ENCODE data around the gene PIK3CB.
"Not testable (repeated sequence)": the region's sequence is repeated elsewhere in the genome, so short reads cannot be mapped to it uniquely, and the experiment has no call there.

Gene PIK3CB

DNA sequence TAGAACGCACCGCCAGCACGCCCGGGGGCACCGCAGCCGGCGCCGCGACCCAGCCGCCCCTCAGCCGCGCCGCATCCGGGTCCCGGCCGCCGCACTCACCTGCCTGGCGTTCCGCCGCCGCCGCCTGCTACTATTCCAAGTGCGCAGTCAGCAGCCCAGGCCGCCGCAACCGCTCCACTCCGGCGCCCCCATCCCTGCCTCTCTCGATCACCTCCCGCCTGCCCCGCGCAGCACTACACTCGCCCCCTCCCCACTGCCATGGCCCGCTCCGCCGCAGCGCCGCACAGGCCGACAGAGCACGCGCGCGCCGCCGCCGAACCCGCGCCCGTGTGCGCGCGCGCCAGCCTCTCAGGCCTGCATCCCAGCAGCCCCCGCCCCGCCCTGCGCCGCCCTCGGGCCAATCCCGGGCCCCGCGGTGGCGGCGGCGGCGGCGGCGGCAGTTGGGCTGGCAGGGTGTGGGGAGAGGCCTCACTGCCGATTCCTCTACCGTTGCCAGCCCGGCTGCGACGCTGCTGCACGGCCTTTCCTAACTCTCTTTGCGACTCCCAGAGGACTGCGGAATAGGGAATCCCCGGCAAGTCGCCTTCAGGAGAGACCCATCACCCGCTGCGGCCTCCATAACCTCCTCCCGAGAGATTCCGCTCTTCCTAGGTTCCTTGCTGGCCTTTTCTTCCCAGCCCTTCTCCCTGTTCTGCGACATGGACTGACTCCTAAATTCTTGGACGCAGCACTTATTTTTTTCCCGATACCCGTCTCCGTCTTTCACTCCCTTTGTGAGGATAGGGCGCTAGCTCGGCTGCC is at the start of gene PIK3CB:
TSS of gene PIK3CB (minus strand) at position 333 of the 801 bp plus-strand sequence. CDS start 75,585 bp downstream, outside the sequence.
- DNase-seq, result peak; percentile 78

DNA sequence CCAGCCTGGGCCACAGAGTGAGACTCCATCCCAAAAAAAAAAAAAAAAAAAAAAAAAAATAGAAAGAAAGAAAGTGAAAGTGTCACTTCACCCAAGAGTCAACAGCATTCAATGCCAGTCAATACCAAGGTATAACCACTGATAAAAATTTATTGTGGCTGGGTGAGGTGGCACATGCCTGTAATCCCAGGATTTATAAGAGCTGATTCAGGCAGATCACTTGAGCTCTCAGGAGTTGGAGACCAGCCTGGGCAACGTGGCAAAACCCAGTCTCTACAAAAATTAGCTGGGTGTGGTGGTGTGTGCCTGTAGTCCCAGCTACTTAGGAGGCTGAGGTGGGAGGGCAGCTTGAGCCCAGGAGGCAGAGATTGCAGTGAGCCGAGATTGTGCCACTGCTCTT is 46.5 kb upstream of the PIK3CB start:
- DNase-seq, result no peak

DNA sequence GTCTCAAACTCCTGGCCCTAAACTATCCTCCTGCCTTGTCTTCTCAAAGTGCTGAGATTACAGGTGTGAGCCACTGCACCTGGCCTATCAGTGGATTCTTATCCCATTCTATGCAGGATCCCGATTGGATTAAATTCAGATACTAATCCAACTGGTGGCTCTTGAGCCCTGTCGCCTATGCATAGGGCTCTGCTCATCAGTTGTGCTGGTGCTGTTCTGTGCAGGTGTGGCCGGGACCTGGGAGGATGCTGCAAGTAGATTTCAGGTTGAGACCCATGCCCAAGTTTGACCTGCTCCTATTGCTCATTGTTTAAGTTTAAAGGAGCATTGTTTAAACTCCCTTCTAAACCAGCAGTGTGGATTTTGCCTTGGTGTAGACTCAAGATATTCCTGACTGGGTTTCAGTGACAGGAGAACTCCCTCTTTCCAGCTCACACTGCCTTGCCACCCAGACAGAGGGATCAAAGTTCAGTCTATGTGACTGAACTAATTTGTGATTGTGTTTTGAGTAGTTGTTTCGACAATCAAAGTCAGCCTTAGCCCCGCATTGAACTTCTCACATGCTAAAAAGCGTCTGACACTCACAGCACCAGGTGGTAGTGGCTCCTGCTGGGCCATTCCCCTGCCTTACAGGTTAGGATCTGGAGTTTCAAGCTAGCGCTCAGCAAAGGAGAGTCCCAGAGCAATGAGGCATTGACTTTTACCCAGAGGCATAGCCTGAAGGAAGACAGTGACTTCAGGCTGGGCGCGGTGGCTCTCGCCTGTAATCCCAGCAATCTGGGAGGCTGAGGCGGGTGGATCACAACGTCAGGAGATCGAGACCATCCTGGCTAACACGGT is 45.0 kb upstream of the PIK3CB start:
- DNase-seq, result no peak

DNA sequence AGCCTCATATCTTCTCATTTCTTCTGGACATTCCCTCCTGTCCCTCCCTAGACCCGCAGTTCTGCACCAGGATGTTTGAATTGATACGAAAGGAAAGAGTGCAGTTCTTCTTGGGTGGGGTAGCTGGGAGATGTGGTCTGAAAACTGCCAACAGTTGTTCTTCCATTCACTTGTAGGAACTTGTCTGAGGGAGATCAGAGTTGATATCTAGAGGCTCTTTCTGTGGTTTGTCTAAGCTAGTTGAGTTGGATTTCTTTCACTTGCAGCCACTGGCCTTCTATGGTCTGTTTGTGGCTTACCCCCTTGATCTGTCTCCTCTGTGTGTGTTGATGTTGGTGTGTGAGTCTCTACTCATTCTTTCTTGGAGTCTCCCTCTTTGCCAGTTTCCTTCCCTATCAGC is 42.5 kb upstream of the PIK3CB start:
- DNase-seq, result no peak

DNA sequence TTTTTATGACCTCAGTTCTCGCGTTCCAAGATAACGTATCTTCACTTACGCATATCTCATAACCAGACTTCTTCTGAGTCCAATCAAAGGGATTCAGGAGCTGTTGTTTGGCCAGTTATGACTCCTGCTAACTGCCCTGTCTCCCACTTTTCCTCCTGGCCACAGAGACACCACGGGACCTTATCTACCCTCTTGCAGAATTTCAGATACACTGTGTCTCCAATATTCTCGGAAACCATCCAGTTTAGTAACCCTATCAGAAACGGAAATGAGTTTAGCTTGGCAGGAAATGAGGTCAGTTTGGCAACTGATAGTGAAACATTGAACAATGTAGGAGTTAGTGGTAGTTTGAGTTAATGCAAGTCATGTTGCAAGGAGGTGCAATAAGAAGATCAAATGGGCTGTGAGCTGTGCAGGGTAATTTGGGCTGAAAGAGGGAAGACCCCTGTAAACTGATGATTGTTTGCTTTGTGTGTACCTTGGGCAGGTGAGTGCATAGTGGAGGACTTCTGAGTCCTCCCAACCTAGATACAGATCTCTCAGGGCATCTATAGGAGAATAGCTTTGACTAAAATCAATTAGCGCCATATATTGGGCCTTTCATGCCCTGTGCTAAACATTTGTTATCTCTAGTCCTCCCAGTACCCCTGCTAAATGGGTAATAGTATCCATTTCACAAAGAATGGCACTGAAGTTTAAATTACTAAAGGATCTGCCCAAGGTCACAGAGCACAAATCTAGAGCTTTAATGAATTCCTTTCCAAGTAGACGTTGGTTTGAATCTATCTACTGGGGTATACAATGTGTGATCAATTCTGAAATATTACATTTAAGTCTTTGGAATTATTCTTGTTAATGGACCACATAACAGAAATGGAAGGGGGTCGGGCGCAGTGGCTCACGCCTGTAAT is 41.3 kb upstream of the PIK3CB start:
- DNase-seq, result no peak

DNA sequence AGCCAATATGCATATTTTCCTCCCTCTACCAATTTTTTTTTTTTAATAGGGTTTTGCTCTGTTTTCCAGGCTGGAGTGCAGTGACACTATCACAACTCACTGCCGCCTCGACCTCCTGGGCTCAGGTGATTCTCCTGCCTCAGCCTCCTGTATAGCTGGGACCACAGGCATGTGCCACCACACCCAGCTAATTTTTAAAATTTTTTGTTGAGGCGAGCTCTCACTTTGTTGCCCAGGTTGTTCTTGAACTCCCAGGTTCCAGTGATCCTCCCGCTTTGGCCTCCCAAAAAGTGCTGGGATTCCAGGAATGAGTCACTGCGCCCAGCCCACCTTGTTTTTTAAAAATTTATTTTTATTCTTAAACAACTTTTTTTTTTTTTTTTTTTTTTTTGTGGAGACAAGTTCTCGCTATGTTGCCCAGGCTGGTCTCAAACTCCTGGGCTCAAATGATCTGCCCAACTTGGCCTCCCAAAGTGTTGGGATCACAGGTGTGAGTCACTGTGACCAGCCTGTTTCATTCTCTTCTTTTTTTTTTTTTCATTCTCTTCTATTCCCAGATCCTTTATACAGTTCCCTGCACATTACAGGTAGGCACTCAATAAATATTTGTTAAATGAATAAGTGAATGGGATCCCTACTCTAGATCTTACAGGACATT is 40.5 kb upstream of the PIK3CB start:
- no peak for DNase-seq

DNA sequence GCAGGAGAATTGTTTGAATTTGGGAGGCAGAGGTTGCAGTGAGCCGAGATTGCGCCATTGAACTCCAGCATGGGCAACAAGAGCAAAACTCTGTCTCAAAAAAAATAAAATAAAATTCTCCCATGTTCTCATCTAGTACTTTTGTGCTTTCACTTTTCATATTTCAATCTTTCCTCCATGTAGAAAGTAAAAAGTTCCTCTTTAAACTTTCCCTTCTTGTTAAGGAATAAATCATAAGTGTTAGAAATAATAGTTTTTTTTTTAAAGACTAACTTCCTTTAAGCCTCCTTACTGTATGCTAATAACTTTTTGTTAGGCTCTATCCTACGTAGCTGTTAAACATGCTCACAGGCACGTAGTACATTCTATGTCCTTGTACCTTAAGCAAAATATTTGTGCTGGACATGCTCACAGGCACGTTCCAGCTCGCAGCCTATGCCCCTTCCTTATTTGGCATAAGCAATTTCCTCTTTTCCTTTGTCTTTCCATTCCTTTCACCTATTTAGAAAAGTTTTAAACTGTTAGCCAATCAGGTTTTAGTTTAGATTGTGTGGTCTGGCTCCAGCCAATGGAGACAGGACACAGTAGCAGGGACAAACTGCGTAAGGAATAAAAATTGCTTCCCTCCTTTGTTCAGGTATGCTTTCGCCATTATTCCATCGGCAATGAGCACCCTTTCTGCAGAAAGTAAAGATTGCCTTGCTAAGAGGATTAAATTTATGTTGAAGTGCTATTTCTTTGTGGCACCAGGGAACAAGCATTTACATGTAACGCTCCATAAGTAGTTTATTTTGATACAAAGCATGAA is 38.9 kb upstream of the PIK3CB start:
- no peak for DNase-seq

DNA sequence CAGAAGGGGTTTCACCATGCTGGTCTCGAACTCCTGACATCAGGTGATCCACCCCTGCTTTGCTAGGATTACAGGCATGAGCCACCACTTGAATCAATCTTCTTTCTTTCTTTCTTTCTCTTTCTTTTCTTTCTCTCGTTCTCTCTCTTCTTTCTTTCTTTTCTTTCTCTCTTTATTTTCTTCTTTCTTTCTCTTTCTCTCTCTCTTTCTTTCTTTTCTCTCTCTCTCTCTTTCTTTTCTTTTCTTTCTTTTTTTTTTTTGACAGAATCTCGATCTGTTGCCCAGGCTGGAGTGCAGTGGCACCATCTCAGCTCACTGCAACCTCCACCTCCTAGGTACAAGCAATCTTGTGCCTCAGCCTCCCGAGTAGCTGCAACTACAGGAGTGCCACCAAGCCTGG is 37.9 kb upstream of the PIK3CB start:
- no peak for DNase-seq

DNA sequence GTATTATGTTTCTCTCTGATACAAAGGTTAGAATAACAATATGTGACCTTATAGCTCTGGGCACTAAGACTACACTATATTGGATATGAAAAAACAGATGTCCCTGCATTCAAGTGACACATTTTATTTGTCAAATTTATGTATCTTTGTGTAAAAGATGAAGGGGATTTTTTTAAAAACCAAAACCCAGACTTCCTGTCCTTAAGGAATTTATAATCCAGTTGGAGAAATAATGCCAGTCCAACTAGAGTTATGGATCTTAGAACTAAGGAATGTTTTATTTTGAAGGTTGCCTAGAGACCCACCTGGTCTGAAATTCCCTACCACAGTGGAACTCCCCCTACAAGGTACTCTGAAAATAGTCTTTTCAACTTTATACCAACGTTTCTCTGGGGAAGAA is 33.3 kb upstream of the PIK3CB start:
- peak; percentile 29 for DNase-seq

DNA sequence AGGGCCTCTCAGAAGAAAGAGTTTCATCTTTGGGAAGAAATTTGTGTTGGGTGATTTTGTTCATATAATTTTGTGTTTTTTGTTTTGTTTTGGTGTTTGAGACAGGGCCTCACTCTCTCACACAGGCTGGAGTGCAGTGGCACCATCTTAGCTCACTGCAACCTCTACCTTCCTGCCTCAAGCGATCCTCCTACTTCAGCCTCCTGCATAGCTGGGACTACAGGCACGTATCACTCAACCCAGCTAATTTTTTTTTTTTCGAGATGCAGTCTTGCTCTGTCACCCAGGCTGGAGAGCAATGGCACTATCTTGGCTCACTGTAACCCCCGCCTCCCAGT is 29.0 kb upstream of the PIK3CB start:
- DNase-seq, result no peak

DNA sequence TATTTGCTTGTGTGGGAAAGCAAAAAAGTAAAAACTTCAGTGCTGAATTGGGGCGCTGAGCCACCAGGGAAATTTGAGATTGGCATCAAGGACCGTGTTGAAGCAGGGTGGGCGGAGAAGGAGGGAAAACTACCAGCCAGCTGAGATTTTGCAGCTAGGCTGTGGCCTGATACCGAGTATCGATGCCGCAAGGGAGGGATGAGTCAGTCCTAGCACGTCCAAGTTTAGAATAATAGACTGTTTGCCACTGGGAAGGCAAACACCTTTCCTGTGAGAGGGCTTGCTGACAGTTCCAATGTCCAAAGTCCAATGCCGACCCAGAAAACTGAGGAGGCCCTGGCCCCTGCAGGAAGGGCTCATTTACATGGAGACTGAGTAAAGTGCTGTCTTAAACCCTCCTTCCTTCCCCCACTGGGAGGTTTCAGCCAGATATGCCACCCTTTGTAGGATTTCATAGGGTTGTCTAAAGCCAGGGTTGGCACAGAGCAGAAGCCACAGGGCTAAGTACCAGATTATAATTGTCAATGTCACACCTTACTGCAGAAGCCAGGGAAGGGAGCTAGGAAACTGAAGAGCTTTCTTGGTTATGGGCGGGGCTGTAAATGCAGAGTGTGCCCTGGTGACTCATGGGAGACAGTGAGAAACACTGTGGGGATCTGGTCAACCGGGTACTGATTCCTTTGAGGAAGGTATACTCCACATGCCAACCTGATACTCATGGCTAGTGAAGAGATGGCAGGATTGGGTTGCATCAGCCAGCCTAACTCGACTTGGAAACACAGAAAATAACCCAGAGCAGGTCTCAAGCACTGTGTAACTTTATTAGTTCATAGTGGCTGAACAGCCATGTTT is 28.4 kb upstream of the PIK3CB start:
- peak; percentile 38 for DNase-seq

DNA sequence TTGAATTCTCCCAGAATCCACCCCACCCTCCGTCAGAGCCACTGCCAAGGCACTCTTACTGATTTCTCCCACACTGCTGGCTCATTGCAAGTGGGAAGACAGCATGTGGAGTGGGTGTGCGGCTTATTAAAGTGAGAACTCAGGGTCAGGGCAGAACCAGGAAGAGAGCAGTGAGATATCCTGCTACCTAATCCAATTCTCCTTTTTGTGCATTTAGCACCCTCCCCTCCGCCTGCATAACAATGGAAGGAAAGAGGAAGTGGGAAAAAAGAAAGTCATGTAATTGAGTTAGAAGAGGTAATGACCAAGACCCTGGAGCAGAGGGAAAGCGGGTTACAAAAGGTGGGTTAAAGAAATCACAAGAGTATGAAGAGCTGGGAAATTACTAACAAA is 27.8 kb upstream of the PIK3CB start:
- no peak for DNase-seq

DNA sequence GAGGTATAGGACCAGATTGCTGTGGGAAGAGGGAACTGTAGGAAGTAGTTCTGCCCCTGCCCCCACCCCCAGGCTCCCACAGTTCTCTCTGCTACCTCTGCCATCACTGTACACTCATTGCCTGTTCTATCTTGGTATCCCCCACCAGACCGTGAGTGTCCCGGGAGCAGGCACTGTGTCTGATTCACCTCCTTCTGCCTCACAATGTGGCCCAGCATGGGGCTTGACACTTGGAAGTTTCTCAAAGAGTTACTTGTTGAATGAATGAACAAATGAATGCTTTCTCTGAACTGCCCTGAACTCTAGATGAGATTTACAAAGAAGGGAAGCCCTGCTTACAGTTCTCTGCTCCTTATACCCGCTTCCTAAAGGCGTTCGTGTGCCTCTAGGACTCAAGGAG is 27.1 kb upstream of the PIK3CB start:
- no peak for DNase-seq

DNA sequence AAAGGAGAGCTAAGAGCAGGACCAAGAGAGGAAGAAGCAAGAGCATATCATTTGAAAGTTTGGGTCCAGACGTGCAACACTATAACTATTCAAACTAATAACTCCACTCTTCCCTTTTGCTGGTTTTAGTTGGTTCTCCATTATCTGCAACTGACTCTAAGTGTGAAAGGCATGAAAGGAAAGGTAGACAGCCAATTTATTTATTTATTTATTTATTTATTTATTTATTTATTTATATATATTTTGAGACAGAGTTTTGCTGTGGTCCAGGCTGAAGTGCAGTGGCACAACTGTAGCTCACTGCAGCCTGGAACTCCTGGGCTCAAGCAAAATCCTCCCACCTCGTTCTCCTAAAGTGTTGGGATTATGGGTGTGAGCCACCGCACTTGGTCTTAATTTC is 22.1 kb upstream of the PIK3CB start:
- no peak for DNase-seq

DNA sequence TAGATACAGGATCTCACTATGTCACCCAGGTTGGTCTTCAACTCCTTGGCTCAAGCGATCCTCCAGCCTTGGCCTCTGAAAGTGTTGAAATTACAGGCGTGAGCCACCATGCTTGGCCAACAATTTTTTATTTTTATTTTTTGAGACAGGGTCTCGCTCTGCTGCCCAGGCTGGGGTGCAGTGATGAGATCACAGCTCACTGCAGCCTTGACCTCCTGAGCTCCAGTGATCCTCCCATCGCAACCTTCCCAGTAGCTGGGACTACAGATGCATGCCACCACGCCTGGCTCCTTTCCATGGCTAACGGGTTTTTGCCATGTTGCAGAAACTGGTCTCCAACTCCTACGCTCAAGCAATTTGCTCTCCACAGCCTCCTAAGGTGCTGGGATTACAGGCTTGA is 20.2 kb upstream of the PIK3CB start:
- no peak for DNase-seq

DNA sequence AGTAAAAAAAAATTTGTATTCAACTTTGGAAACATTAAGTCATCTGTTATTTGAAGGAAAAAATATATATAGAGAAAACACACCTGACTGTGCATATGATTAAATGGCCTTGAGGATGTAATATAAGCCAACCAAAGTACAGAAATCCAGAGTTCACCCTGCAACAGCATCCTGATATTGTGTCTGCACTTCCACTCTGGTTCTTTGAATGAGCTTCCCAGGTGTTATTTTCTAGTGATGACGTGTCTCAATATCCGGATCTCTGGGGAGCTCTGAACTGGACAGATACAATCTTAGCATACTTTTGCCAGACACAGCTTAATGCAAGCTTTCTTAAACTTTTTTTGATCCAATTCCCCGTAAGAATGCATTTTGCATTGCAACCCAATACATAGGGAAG is 19.5 kb upstream of the PIK3CB start:
- no peak for DNase-seq

DNA sequence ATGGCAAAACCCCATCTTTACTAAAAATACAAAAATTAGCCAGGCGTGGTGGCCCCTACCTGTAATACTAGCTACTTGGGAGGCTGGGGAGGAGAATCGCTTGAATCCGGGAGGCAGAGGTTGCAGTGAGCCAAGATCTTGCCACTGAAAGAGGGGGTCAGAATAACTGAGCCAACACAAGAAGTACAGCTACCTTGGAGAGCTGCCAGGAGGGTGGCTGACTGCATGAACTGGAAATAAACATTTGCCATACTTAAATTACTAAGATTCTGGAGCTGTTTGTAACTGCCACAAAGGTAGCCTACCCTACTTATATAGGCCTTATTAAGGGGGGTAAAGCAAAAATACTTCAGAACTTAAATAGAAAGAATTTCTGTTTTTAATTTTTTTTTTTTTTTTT is 15.4 kb upstream of the PIK3CB start:
- no peak for DNase-seq

DNA sequence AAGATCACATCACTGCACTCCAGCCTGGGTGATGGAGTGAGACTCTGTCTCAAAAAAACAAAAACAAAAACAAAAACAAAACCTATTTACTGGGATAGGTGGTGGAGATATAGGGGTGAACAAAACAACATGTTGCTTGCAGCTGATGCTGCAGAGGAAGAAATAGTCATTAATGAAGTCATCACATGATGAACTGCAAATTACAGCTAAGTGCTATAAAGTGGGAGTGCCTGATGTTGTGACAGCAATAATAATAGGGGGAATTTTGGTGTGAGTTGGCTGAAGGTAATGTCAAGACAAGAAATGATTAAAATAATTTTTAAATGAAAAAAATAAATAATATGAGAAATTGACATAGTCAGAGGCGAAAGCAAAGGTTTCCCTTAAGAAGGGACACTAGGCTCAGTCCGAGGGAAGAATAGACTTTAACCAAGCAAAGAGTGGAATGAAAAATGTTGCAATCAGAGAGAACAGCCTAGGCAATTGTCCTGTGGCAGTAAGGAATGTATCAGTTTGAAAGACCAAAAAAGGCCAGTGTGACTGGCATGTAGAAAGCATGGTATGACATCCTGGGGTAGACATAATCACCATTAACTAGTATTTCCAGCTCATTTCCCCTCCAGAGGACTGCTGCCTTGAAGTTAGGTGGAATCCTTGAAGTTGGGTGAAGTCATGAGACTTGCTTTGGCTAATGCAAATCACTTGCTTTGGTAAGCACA is 14.7 kb upstream of the PIK3CB start:
- no peak for DNase-seq

DNA sequence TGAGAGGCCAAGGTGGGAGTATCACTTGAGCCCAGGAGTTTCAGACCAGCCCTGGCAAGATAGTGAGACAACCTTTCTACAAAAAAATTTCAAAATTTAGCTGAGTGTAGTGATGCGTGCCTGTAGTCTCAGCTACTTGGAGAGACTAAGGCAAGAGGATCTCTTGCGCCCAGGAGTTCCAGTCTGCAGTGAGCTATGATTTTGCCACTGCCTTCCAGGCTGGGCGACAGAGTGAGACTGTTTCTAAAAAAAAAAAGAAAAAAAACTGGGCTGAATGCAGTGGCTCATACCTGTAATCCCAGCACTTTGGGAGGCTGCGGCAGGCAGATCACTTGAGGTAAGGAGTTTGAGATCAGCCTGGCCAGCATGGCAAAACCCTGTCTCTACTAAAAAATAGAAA is 14.0 kb upstream of the PIK3CB start:
- no peak for DNase-seq

DNA sequence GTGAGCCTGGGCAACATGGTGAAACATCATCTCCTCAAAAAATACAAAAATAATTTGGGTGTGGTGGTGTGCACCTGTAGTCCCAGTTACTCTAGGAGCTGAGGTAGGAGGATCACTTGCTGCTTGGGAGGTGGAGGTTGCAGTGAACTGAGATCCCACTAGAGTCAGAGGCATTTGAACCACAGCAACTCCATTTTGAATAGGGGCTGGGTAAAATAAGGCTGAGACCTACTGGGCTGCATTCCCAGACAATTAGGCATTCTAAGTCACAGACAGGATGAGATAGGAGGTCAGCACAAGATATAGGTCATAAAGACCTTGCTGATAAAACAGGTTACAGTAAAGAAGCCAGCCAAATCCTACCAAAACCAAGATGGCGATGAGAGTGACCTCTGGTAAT is 12.1 kb upstream of the PIK3CB start:
- not testable (repeated sequence) for DNase-seq

All from kidney glomerular epithelial cell (primary cell).